Esophagus squamous epithelium (tissue), 5 donors: Measurements from ENCODE around the gene ARNT2. TPM values are rescaled to one million over a fixed set of nuclear protein-coding genes. Genes with fewer than 3 reads are reported as not detected.

Experiments used
- DNase-seq: peaks from one replicate; lab custom pipeline; 2025; lab: John Stamatoyannopoulos, UW
- H3K27ac ChIP-seq, 4 donors: fragments of 200-600 bp; sonication (generic); one replicate each; pipeline ENCODE4 v1.5.1; 2016 to 2019; ENCODE audit warnings: mild to moderate bottlenecking in 1 of 4
- H3K27me3 ChIP-seq, 4 donors: fragments of 200-600 bp; sonication (generic); 1 replicate in 3 of 4; 2 replicates in 1 of 4; pipeline versions ENCODE4 v1.5.1 to v1.6.0; 2017 to 2021; ENCODE audit warnings: antibody characterized with exemption in 1 of 4
- H3K36me3 ChIP-seq, 3 donors: fragments of 200-600 bp; sonication (generic); one replicate each; pipeline ENCODE4 v1.5.1; 2016 to 2019
- H3K4me1 ChIP-seq, 3 donors: fragments of 200-600 bp; sonication (generic); one replicate each; pipeline ENCODE4 v1.5.1; 2017 to 2019
- H3K4me3 ChIP-seq, 4 donors: fragments of 200-600 bp; sonication (generic); 1 replicate in 3 of 4; 2 replicates in 1 of 4; pipeline ENCODE4 v1.5.1; 2016 to 2019; ENCODE audit warnings: mild to moderate bottlenecking in 2 of 4, moderate library complexity in 1 of 4
- H3K9me3 ChIP-seq, 3 donors: fragments of 200-600 bp; sonication (generic); one replicate each; pipeline ENCODE4 v1.5.1; 2016 to 2019
- CTCF ChIP-seq, 6 experiments: fragments of 450-650 bp in 4 of 6; fragments of 200-600 bp in 2 of 6; sonication (generic) in 2 of 6; IDR thresholded peaks; one replicate each; pipeline ENCODE4 v1.5.1; 2016 to 2019; ENCODE audit warnings: antibody characterized with exemption in 6 of 6, mild to moderate bottlenecking in 4 of 6, moderate library complexity in 4 of 6
- POLR2A ChIP-seq, 4 donors: fragments of 450-650 bp; IDR thresholded peaks; one replicate each; pipeline ENCODE4 v1.6.1; 2017; ENCODE audit warnings: antibody characterized with exemption in 4 of 4, mild to moderate bottlenecking in 4 of 4, moderate library complexity in 3 of 4
- WGBS, 2 donors: methylation state at CpG; one replicate each; pipeline ENCODE4 v1.1.5; 2018; 5-methylcytosine and 5-hydroxymethylcytosine counted together
- intact Hi-C: fragments of 100-400 bp; cut with DNase I; formaldehyde crosslinking; loops from one replicate; pipeline ENCODE4 v1.15.0; 2022
- total RNA-seq, 4 donors: library from RNA; depleted of rRNA; stranded (reverse); fragments of >200 nt; gene quantifications; one replicate each; pipeline ENCODE4 v1.1.0, GENCODE V29; 2016
- donor health status: DM: yes; HTN: yes; CAD: no.

The ARNT2 gene
- total RNA-seq, 4 donors from 2014 or later = 0.15 to 5.7 (median 1.7) TPM

- DNase-seq = no peak
- intact Hi-C loops = no loop called here
- H3K27me3 ChIP-seq = no peaks in the 10 kb centered on the region
- WGBS, 2 donors = 91 to 95% methylated on average over 5 of the region's 5 CpGs
- no peaks in the 10 kb centered on the region for H3K36me3 ChIP-seq
- H3K4me1 ChIP-seq = no peaks in the 10 kb centered on the region
- H3K27ac ChIP-seq = no peak overlapping the region
- H3K9me3 ChIP-seq = no peaks in the 10 kb centered on the region
- H3K4me3 ChIP-seq = no peak overlapping the region
- TF ChIP-seq CTCF (IDR thresholded peaks at IDR 0.05) = no peak
- TF ChIP-seq POLR2A (IDR thresholded peaks at IDR 0.05) = no peak
Measured at GRCh38 chr15:80433836-80434235, 29.7 kb downstream of the ARNT2 start.

- no peaks in the 10 kb centered on the region for H3K9me3 ChIP-seq
- 77 to 81% methylated on average over 11 to 13 of the region's 13 CpGs for WGBS, 2 donors
- H3K27ac ChIP-seq = no peak overlapping the region
- no peak for DNase-seq
- H3K36me3 ChIP-seq = no peaks in the 10 kb centered on the region
- TF ChIP-seq POLR2A (IDR thresholded peaks at IDR 0.05) (no peak), CTCF (IDR thresholded peaks at IDR 0.05) (no peak)
- H3K27me3 ChIP-seq = no peaks in the 10 kb centered on the region
- intact Hi-C loops = no loop called here
- no peak overlapping the region for H3K4me3 ChIP-seq
- no peaks in the 10 kb centered on the region for H3K4me1 ChIP-seq
Measured at GRCh38 chr15:80434926-80435720, 30.9 kb downstream of the ARNT2 start.

- peaks cover 0 to 4% (median 0%) of the 10 kb centered on the region in 4 donors for H3K27me3 ChIP-seq
- intact Hi-C loops = no loop called here
- no peak for DNase-seq
- 59 to 74% methylated on average over 9 of the region's 13 CpGs for WGBS, 2 donors
- no peaks in the 10 kb centered on the region for H3K36me3 ChIP-seq
- no peak overlapping the region for H3K27ac ChIP-seq
- no peak overlapping the region for H3K4me3 ChIP-seq
- no peaks in the 10 kb centered on the region for H3K9me3 ChIP-seq
- no peaks in the 10 kb centered on the region for H3K4me1 ChIP-seq
- TF ChIP-seq POLR2A (IDR thresholded peaks at IDR 0.05) = no peak
Measured at GRCh38 chr15:80436511-80437307, 32.5 kb downstream of the ARNT2 start.

- Histone ChIP-seq H3K36me3 (no peaks in the 10 kb centered on the region), H3K27me3 (peaks cover 0 to 11% (median 0%) of the 10 kb centered on the region in 4 donors), H3K4me1 (no peaks in the 10 kb centered on the region), H3K9me3 (no peaks in the 10 kb centered on the region), H3K27ac (no peak overlapping the region), H3K4me3 (no peak overlapping the region)
- intact Hi-C loops = no loop called here
- 71 to 84% methylated on average over 6 of the region's 6 CpGs for WGBS, 2 donors
- no peak for TF ChIP-seq CTCF (IDR thresholded peaks at IDR 0.05)
- TF ChIP-seq POLR2A (IDR thresholded peaks at IDR 0.05) = no peak
- DNase-seq = no peak
Measured at GRCh38 chr15:80437334-80437891, 33.2 kb downstream of the ARNT2 start.

- DNase-seq = no peak
- TF ChIP-seq POLR2A (IDR thresholded peaks at IDR 0.05) = no peak
- TF ChIP-seq CTCF (IDR thresholded peaks at IDR 0.05) = no peak
- H3K9me3 ChIP-seq = no peaks in the 10 kb centered on the region
- H3K27me3 ChIP-seq = peaks cover 0 to 16% (median 0%) of the 10 kb centered on the region in 4 donors
- 94 to 97% methylated on average over 3 of the region's 3 CpGs for WGBS, 2 donors
- H3K27ac ChIP-seq = no peak overlapping the region
- no peak overlapping the region for H3K4me3 ChIP-seq
- H3K36me3 ChIP-seq = no peaks in the 10 kb centered on the region
- intact Hi-C loops = no loop called here
- no peaks in the 10 kb centered on the region for H3K4me1 ChIP-seq
Measured at GRCh38 chr15:80439140-80439539, 35.0 kb downstream of the ARNT2 start.
